HepG2 (cell line): Measurements from ENCODE around the gene SLC22A23. TPM values are rescaled to one million over a fixed set of nuclear protein-coding genes. Genes with fewer than 3 reads are reported as not detected.

Experiments used
- CEBPB ChIP-seq: IDR thresholded peaks from 2 replicates; pipeline ENCODE4 v1.6.1; 2011; ENCODE audit warnings: low read depth, low read length, improper control_type of control experiment, borderline replicate concordance
- FOSL2 ChIP-seq: sonication (generic); formaldehyde crosslinking; IDR thresholded peaks from 2 replicates; pipeline ENCODE4 v1.4.0; 2020; ENCODE audit warnings: missing genetic modification reagents
- HNF4A ChIP-seq: sonication (generic); formaldehyde crosslinking; IDR thresholded peaks from 2 replicates; pipeline ENCODE4 v1.4.0; 2020; ENCODE audit warnings: missing genetic modification reagents
- HNRNPH1 ChIP-seq: fragments of 200-400 bp; formaldehyde crosslinking; optimal IDR thresholded peaks from 2 replicates; pipeline ENCODE3; 2017; ENCODE audit warnings: mild to moderate bottlenecking, low read depth, low read length
- MATR3 ChIP-seq: sonication (generic); formaldehyde crosslinking; IDR thresholded peaks from 2 replicates; pipeline ENCODE4 v1.4.0; 2020; ENCODE audit warnings: missing genetic modification reagents
- NFE2L1 ChIP-seq: sonication (generic); formaldehyde crosslinking; IDR thresholded peaks from 2 replicates; pipeline ENCODE4 v1.4.0; 2020; ENCODE audit warnings: missing genetic modification reagents, mild to moderate bottlenecking, borderline replicate concordance
- PPARG ChIP-seq: conservative IDR thresholded peaks from 2 replicates; pipeline ENCODE4 v1.6.1; 2016; ENCODE audit warnings: missing biosample characterization, missing genetic modification reagents
- SNRNP70 ChIP-seq: fragments of 200-400 bp; formaldehyde crosslinking; IDR thresholded peaks from 2 replicates; pipeline ENCODE4 v1.6.1; 2017; ENCODE audit warnings: mild to moderate bottlenecking, low read depth, low read length, moderate library complexity
- TEF ChIP-seq: sonication (generic); formaldehyde crosslinking; IDR thresholded peaks from 2 replicates; pipeline ENCODE4 v1.5.0; 2020; ENCODE audit warnings: missing genetic modification reagents
- YY1 ChIP-seq: IDR thresholded peaks from 2 replicates; pipeline ENCODE4 v1.6.1; 2011; ENCODE audit warnings: low read length, low read depth, moderate library complexity, mild to moderate bottlenecking; ENCODE audit not compliant: insufficient read depth, insufficient replicate concordance
- ZFP37 ChIP-seq: sonication (generic); formaldehyde crosslinking; IDR thresholded peaks from 2 replicates; pipeline ENCODE4 v1.4.0; 2020; ENCODE audit warnings: missing genetic modification reagents, borderline replicate concordance
- ZFX ChIP-seq: sonication (generic); formaldehyde crosslinking; IDR thresholded peaks from 2 replicates; pipeline ENCODE4 v1.4.0; 2020; ENCODE audit warnings: mild to moderate bottlenecking, low read depth, missing genetic modification reagents, moderate library complexity
- ZNF160 ChIP-seq: sonication (generic); formaldehyde crosslinking; IDR thresholded peaks from 2 replicates; pipeline ENCODE4 v1.8.0; 2022; ENCODE audit warnings: mild to moderate bottlenecking, inconsistent platforms, missing genetic modification reagents
- ZNF234 ChIP-seq: sonication (generic); formaldehyde crosslinking; conservative IDR thresholded peaks from 2 replicates; pipeline ENCODE4 v1.5.1; 2020; ENCODE audit warnings: mild to moderate bottlenecking, missing genetic modification reagents
- ZNF282 ChIP-seq: fragments of 450-650 bp; IDR thresholded peaks from 2 replicates; pipeline ENCODE4 v1.6.1; 2018; ENCODE audit not compliant: partially characterized antibody
- ZNF318 ChIP-seq: sonication (generic); formaldehyde crosslinking; IDR thresholded peaks from 2 replicates; pipeline ENCODE4 v1.4.0; 2020; ENCODE audit warnings: mild to moderate bottlenecking, missing genetic modification reagents
- ZNF326 ChIP-seq: sonication (generic); formaldehyde crosslinking; IDR thresholded peaks from 2 replicates; pipeline ENCODE4 v1.4.0; 2020; ENCODE audit warnings: missing genetic modification reagents, borderline replicate concordance
- ZNF547 ChIP-seq: sonication (generic); formaldehyde crosslinking; IDR thresholded peaks from 2 replicates; pipeline ENCODE4 v1.5.1; 2020; ENCODE audit warnings: mild to moderate bottlenecking, missing genetic modification reagents
- ZNF570 ChIP-seq: sonication (generic); formaldehyde crosslinking; IDR thresholded peaks from 2 replicates; pipeline ENCODE4 v1.4.0; 2020; ENCODE audit warnings: mild to moderate bottlenecking, missing genetic modification reagents, borderline replicate concordance
- ZNF776 ChIP-seq: sonication (generic); formaldehyde crosslinking; IDR thresholded peaks from 2 replicates; pipeline ENCODE4 v1.4.0; 2020; ENCODE audit warnings: mild to moderate bottlenecking, missing genetic modification reagents
- ZNF788 ChIP-seq: sonication (generic); formaldehyde crosslinking; IDR thresholded peaks from 2 replicates; pipeline ENCODE4 v1.5.0; 2020; ENCODE audit warnings: mild to moderate bottlenecking, missing genetic modification reagents, borderline replicate concordance
- ZNF891 ChIP-seq: sonication (generic); formaldehyde crosslinking; IDR thresholded peaks from 2 replicates; pipeline ENCODE4 v1.5.0; 2020; ENCODE audit warnings: mild to moderate bottlenecking, missing genetic modification reagents
- polyA plus RNA-seq, 8 experiments: library from polyadenylated mRNA; depleted of rRNA in 3 of 8; stranded (reverse) in 7 of 8; unstranded in 1 of 8; fragments of >200 nt; fragmentation: Illumina TruSeq in 4 of 8; extraction: Trizol in 4 of 8; gene quantifications; 2 replicates each; pipeline versions ENCODE4 v1.2.1 to v1.2.3, GENCODE V29; 2011 to 2016; ENCODE audit warnings: low read depth in 4 of 8, missing spikeins in 1 of 8, mixed read lengths in 1 of 8; ENCODE audit not compliant: insufficient read depth in 1 of 8
- total RNA-seq, 5 experiments: library from RNA; depleted of rRNA; stranded (reverse); fragments of >200 nt; fragmentation: Illumina TruSeq; extraction: Trizol; gene quantifications; 2 replicates each; pipeline ENCODE4 v1.2.3, GENCODE V29; 2016; ENCODE audit warnings: low read depth in 1 of 5

Gene SLC22A23
- total and polyA plus RNA-seq, 2 of the 13 experiments (the other 11 are each of a cell fraction or from before 2014, with no cell fraction given) = 11.8 to 17.5 TPM

- peak; percentile 68; the same call in 1 of the 2 replicates for TF ChIP-seq ZNF318 (CRISPR knock-in tag)
- no peak for TF ChIP-seq NFE2L1
- TF ChIP-seq YY1 = no peak
- TF ChIP-seq ZNF788 (CRISPR knock-in tag) = peak; percentile 93; the same call in 1 of the 2 replicates
- peak; percentile 93 for TF ChIP-seq ZFP37 (CRISPR knock-in tag)
- TF ChIP-seq ZNF326 = no peak
- TF ChIP-seq FOSL2 (CRISPR knock-in tag) = peak; percentile 94
- TF ChIP-seq ZFX (CRISPR knock-in tag) = peak; percentile 73
- TF ChIP-seq ZNF160 = peak; percentile 87
- peak; percentile 93 for TF ChIP-seq PPARG (CRISPR knock-in tag)
- peak; percentile 90 for TF ChIP-seq ZNF891 (CRISPR knock-in tag)
- TF ChIP-seq ZNF234 (CRISPR knock-in tag) = no peak
- TF ChIP-seq ZNF776 = peak; percentile 80; the same call in 1 of the 2 replicates
- peak; percentile 95 for TF ChIP-seq CEBPB
- TF ChIP-seq TEF (CRISPR knock-in tag) = no peak
- TF ChIP-seq MATR3 (CRISPR knock-in tag) = no peak
- no peak for TF ChIP-seq SNRNP70
- no peak for TF ChIP-seq HNRNPH1
- no peak for TF ChIP-seq ZNF547
- TF ChIP-seq HNF4A = peak; percentile 100
- TF ChIP-seq ZNF570 = no peak
- no peak for TF ChIP-seq ZNF282
Measured at GRCh38 chr6:3370361-3371221, 86.3 kb downstream of the SLC22A23 start (continued).
